ENCODE measurements around the gene HPN. TPM values are rescaled to one million over a fixed set of nuclear protein-coding genes. Genes with fewer than 3 reads are reported as not detected.

HPN gene
- total RNA-seq, 2 donors from 2014 or later: 2.5 to 7.2 TPM

- DNase-seq (ENCODE audit: low spot score): no peak
- H3K4me3 ChIP-seq: peak overlapping the region; percentile 73 to 97
- H3K4me1 ChIP-seq: peaks cover 0 to 69% of the 10 kb centered on the region in 2 donors
Measured at GRCh38 chr19:34998777-34999497, 42.6 kb upstream of the HPN start.

DNA sequence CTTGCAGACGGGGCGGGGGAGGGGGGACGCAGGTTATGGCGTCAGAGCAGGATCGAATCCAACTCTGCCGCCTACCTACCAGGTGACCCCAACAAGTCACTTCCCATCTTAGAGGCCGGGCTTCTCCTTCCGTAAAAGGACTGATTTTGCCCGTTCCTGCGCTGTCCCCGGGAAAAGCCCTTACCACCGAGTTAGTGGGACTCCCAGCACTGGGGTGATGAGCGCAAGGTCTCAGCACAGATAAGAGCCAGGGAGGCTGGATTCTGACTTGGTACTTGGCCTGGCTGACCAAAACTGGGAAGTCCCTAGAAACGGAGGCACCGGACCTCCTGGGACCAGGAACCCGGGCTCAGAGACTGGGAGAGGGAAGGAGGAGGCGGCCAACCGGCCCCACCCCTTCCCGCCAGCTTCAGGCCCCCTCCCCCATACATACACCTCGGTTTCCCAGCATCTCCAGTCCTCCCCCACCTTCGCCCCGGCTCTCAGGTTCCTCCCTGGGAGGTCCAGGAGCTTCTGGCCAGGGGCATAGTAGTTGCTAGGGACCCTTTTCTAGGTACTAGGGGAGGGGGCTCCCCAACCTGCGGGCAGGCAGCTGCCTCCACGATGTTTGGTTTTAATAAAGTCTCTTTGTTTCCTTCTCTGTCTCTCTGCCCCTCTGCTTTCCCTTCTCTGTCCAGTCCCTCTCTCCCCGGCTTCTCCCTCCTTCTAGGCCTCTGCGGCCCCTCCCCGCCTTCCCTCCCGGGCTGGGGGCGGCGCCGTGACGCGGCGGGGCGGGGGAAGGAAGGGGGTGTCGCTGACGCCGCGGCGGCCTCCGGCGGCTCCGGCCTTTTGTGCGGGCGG is 41.8 kb upstream of the HPN start, which contains the start of gene GRAMD1A:
Gene GRAMD1A, plus strand, starts transcription at position 826 of the 840 bp plus-strand sequence. CDS start 156 bp downstream, outside the sequence.
- peak within 1 kb of the TSS; percentile 98 for H3K27ac ChIP-seq
- H3K27me3 ChIP-seq: no peaks in the 10 kb centered on the region
- no peak for TF ChIP-seq CTCF (IDR thresholded peaks at IDR 0.05)
- H3K9me3 ChIP-seq: no peaks in the 10 kb centered on the region
- peak within 1 kb of the TSS; percentile 73 to 97 for H3K4me3 ChIP-seq
- DNase-seq (ENCODE audit: low spot score): peak; percentile 87
- no peaks in the 10 kb centered on the region for H3K36me3 ChIP-seq
- H3K4me1 ChIP-seq: peaks cover 0 to 70% of the 10 kb centered on the region in 2 donors

More at GRCh38 chr19:34998777-34999497, 42.6 kb upstream of the HPN start:
- peak overlapping the region; percentile 98 for H3K27ac ChIP-seq
- H3K9me3 ChIP-seq: no peaks in the 10 kb centered on the region
- no peak for TF ChIP-seq CTCF (IDR thresholded peaks at IDR 0.05)
- no peaks in the 10 kb centered on the region for H3K36me3 ChIP-seq
- H3K27me3 ChIP-seq: no peaks in the 10 kb centered on the region

DNA sequence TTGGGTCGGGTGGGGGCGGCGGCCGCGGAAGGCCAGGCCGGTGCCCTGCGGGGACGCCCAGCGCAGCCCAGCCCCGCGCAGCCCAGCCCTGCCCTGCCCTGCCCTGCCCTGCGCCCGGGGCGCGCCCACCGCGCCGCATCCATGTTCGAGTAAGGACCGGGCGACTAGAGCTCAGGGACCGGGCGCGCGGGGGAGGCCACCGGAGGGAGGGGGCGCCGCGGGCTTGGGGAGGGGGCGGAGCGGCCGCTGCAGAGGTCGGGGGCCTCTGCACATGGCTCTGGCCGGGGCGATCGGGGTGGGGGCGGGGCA is 41.2 kb upstream of the HPN start:
- Histone ChIP-seq H3K27me3 (no peaks in the 10 kb centered on the region), H3K36me3 (no peaks in the 10 kb centered on the region), H3K9me3 (no peaks in the 10 kb centered on the region), H3K4me1 (peaks cover 0 to 67% of the 10 kb centered on the region in 2 donors), H3K4me3 (peak overlapping the region; percentile 73 to 97), H3K27ac (peak overlapping the region; percentile 98)
- DNase-seq (ENCODE audit: low spot score): no peak
- no peak for TF ChIP-seq CTCF (IDR thresholded peaks at IDR 0.05)

GRCh38 chr19:35000647-35001501 is 40.6 kb upstream of the HPN start:
- DNase-seq (ENCODE audit: low spot score): no peak
- no peaks in the 10 kb centered on the region for H3K27me3 ChIP-seq
- H3K4me1 ChIP-seq: peaks cover 0 to 69% of the 10 kb centered on the region in 2 donors
- H3K36me3 ChIP-seq: no peaks in the 10 kb centered on the region
- no peaks in the 10 kb centered on the region for H3K9me3 ChIP-seq
- peak overlapping the region; percentile 73 to 97 for H3K4me3 ChIP-seq
- peak overlapping the region; percentile 98 for H3K27ac ChIP-seq
- no peak for TF ChIP-seq CTCF (IDR thresholded peaks at IDR 0.05)

- Histone ChIP-seq H3K27me3 (no peaks in the 10 kb centered on the region), H3K4me3 (no peak overlapping the region), H3K4me1 (peaks cover 0 to 77% of the 10 kb centered on the region in 2 donors), H3K9me3 (no peaks in the 10 kb centered on the region), H3K36me3 (no peaks in the 10 kb centered on the region), H3K27ac (no peak overlapping the region)
- TF ChIP-seq CTCF (IDR thresholded peaks at IDR 0.05): no peak
- DNase-seq (ENCODE audit: low spot score): no peak
Measured at GRCh38 chr19:35002037-35002535, 39.4 kb upstream of the HPN start.
